HL-60 (cell line): ENCODE measurements around the gene SDCCAG8.

ENCODE experiments used
- GABPA ChIP-seq: IDR thresholded peaks from 2 replicates; pipeline ENCODE4 v1.6.1; 2012; ENCODE audit warnings: low read depth
- POLR2AphosphoS5 ChIP-seq: IDR thresholded peaks from 2 replicates; pipeline ENCODE4 v1.6.1; 2012; ENCODE audit warnings: low read depth
- TF ChIP-seq, protein P1 (sequence below): IDR thresholded peaks from one replicate; pipeline ENCODE4 v1.5.1; 2011; ENCODE audit warnings: low read length, control low read depth, inconsistent platforms; ENCODE audit not compliant: insufficient read depth
- TF ChIP-seq, protein P2 (sequence below): IDR thresholded peaks from 2 replicates; pipeline ENCODE4 v1.6.1; 2012; ENCODE audit warnings: low read depth; ENCODE audit not compliant: insufficient replicate concordance

DNA sequence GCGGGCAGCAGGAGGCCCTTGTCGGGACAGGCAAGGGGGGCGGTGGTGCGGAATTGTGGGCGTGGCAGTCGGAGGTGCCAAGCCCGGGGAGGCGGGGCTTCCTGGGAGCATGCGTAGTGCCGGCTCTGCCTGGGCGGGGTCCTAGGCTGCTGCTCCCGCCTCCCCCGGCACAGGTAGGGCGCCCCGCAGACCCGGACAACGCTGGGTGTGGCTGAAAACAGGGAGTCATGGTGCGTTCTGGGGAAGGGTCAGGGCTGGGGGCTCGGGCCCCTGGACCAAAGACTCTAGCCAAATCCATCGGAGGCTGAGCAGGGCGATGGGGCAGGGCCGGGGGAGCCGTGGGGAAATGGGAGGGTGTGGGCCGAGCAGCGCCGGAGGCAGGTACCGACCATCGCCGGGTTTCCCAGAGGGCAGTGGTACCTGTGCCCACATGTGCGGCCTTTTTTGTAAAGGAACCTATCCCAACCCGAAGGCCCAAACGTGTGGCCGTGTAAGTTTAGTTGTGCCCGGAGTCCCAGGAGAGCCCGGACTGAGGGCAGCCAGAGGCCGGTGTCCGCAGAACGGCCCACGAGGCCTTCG lies 231.9 kb downstream of the SDCCAG8 start:
- TF ChIP-seq, protein P1, sequence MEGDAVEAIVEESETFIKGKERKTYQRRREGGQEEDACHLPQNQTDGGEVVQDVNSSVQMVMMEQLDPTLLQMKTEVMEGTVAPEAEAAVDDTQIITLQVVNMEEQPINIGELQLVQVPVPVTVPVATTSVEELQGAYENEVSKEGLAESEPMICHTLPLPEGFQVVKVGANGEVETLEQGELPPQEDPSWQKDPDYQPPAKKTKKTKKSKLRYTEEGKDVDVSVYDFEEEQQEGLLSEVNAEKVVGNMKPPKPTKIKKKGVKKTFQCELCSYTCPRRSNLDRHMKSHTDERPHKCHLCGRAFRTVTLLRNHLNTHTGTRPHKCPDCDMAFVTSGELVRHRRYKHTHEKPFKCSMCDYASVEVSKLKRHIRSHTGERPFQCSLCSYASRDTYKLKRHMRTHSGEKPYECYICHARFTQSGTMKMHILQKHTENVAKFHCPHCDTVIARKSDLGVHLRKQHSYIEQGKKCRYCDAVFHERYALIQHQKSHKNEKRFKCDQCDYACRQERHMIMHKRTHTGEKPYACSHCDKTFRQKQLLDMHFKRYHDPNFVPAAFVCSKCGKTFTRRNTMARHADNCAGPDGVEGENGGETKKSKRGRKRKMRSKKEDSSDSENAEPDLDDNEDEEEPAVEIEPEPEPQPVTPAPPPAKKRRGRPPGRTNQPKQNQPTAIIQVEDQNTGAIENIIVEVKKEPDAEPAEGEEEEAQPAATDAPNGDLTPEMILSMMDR: no peak
- TF ChIP-seq POLR2AphosphoS5: no peak
- TF ChIP-seq, protein P2, sequence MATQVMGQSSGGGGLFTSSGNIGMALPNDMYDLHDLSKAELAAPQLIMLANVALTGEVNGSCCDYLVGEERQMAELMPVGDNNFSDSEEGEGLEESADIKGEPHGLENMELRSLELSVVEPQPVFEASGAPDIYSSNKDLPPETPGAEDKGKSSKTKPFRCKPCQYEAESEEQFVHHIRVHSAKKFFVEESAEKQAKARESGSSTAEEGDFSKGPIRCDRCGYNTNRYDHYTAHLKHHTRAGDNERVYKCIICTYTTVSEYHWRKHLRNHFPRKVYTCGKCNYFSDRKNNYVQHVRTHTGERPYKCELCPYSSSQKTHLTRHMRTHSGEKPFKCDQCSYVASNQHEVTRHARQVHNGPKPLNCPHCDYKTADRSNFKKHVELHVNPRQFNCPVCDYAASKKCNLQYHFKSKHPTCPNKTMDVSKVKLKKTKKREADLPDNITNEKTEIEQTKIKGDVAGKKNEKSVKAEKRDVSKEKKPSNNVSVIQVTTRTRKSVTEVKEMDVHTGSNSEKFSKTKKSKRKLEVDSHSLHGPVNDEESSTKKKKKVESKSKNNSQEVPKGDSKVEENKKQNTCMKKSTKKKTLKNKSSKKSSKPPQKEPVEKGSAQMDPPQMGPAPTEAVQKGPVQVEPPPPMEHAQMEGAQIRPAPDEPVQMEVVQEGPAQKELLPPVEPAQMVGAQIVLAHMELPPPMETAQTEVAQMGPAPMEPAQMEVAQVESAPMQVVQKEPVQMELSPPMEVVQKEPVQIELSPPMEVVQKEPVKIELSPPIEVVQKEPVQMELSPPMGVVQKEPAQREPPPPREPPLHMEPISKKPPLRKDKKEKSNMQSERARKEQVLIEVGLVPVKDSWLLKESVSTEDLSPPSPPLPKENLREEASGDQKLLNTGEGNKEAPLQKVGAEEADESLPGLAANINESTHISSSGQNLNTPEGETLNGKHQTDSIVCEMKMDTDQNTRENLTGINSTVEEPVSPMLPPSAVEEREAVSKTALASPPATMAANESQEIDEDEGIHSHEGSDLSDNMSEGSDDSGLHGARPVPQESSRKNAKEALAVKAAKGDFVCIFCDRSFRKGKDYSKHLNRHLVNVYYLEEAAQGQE: no peak
- TF ChIP-seq GABPA: no peak
